ENCODE measurements around the gene KCNH1. TPM values are rescaled to one million over a fixed set of nuclear protein-coding genes. Genes with fewer than 3 reads are reported as not detected.

Gene KCNH1
- total and polyA plus RNA-seq, 2 experiments from 2014 or later, result 0.71 to 1.8 TPM

- Histone ChIP-seq H3K9ac (no peak overlapping the region), H3K4me3 (no peak overlapping the region), H3K4me2 (ENCODE audit: unreplicated experiment) (no peak overlapping the region), H3F3A (ENCODE audit: insufficient read depth) (no peaks in the 10 kb centered on the region), H2AFZ (no peak overlapping the region), H3K27me3 (replicated peaks; ENCODE audit: insufficient read depth) (no peaks in the 10 kb centered on the region), H3K9me2 (ENCODE audit: insufficient read depth) (no peaks in the 10 kb centered on the region), H3K36me3 (ENCODE audit: low read depth) (no peaks in the 10 kb centered on the region), H4K20me1 (ENCODE audit: insufficient read depth) (no peaks in the 10 kb centered on the region), H3K4me1 (ENCODE audit: insufficient read depth) (no peaks in the 10 kb centered on the region), H3K27ac (no peak overlapping the region), H3K9me3 (ENCODE audit: low read depth) (no peaks in the 10 kb centered on the region), H3K79me2 (ENCODE audit: insufficient read depth) (no peaks in the 10 kb centered on the region)
- no peak for DNase-seq
- in situ Hi-C loops (cut with MboI), result no loop called here
- WGBS, 2 experiments (ENCODE audit: low coverage in 1 of 2, low lambda C conversion rate in 2 of 2, missing lambda C conversion rate in 2 of 2), result 15 to 17% methylated on average over 4 of the region's 4 CpGs
- TF ChIP-seq EZH2phosphoT487 (IDR thresholded peaks at IDR 0.05; ENCODE audit: insufficient read depth, low read depth), result no peak
- TF ChIP-seq EZH2 (IDR thresholded peaks at IDR 0.05; ENCODE audit: insufficient read depth, poor library complexity, severe bottlenecking), result no peak
Measured at GRCh38 chr1:211145944-211146343, 12.0 kb upstream of the KCNH1 start.

- Histone ChIP-seq H3K4me3 (no peak overlapping the region), H3K4me1 (ENCODE audit: insufficient read depth) (no peaks in the 10 kb centered on the region), H4K20me1 (ENCODE audit: insufficient read depth) (no peaks in the 10 kb centered on the region), H3K27me3 (replicated peaks; ENCODE audit: insufficient read depth) (peaks cover 40% of the 10 kb centered on the region), H3K36me3 (ENCODE audit: low read depth) (no peaks in the 10 kb centered on the region), H3F3A (ENCODE audit: insufficient read depth) (no peaks in the 10 kb centered on the region), H3K79me2 (ENCODE audit: insufficient read depth) (no peaks in the 10 kb centered on the region), H3K9ac (no peak overlapping the region), H3K27ac (no peak overlapping the region), H2AFZ (no peak overlapping the region), H3K4me2 (ENCODE audit: unreplicated experiment) (no peak overlapping the region), H3K9me3 (ENCODE audit: low read depth) (no peaks in the 10 kb centered on the region), H3K9me2 (ENCODE audit: insufficient read depth) (no peaks in the 10 kb centered on the region)
- in situ Hi-C loops (cut with MboI), result loop anchor here (10.0 kb wide), 2 partner anchors 561 to 681 kb away; no protein-coding TSS in a partner anchor
- DNase-seq, result peak; percentile 72
- TF ChIP-seq EZH2 (IDR thresholded peaks at IDR 0.05; ENCODE audit: insufficient read depth, poor library complexity, severe bottlenecking), result no peak
- TF ChIP-seq EZH2phosphoT487 (IDR thresholded peaks at IDR 0.05; ENCODE audit: insufficient read depth, low read depth), result no peak
- 16% methylated on average over 5 of the region's 5 CpGs for WGBS, 2 experiments (ENCODE audit: low coverage in 1 of 2, low lambda C conversion rate in 2 of 2, missing lambda C conversion rate in 2 of 2)
Measured at GRCh38 chr1:211135342-211135950, 1.5 kb upstream of the KCNH1 start.

- H3K27ac ChIP-seq, result no peak overlapping the region
- peak overlapping the region; percentile 92 for H3K4me2 ChIP-seq (ENCODE audit: unreplicated experiment)
- H3K4me3 ChIP-seq, result peak overlapping the region; percentile 71
- peaks cover 51% of the 10 kb centered on the region for H3K27me3 ChIP-seq (replicated peaks; ENCODE audit: insufficient read depth)
- no peaks in the 10 kb centered on the region for H3K79me2 ChIP-seq (ENCODE audit: insufficient read depth)
- peak overlapping the region; percentile 31 for H3K9ac ChIP-seq
- H4K20me1 ChIP-seq (ENCODE audit: insufficient read depth), result no peaks in the 10 kb centered on the region
- TF ChIP-seq EZH2 (IDR thresholded peaks at IDR 0.05; ENCODE audit: insufficient read depth, poor library complexity, severe bottlenecking) (peak; percentile 2), EZH2phosphoT487 (IDR thresholded peaks at IDR 0.05; ENCODE audit: insufficient read depth, low read depth) (0 out of 2 replicates have a peak, but pooled peaks have one; percentile 12)
- in situ Hi-C loops (cut with MboI), result loop anchor here (10.0 kb wide), 2 partner anchors 559 to 679 kb away; no protein-coding TSS in a partner anchor
- WGBS, 2 experiments (ENCODE audit: low coverage in 1 of 2, low lambda C conversion rate in 2 of 2, missing lambda C conversion rate in 2 of 2), result 3 to 4% methylated on average over 26 to 31 of the region's 31 CpGs
- no peaks in the 10 kb centered on the region for H3K9me2 ChIP-seq (ENCODE audit: insufficient read depth)
- H3F3A ChIP-seq (ENCODE audit: insufficient read depth), result no peaks in the 10 kb centered on the region
- H2AFZ ChIP-seq, result peak overlapping the region; percentile 85
- no peaks in the 10 kb centered on the region for H3K9me3 ChIP-seq (ENCODE audit: low read depth)
- peak; percentile 49 for DNase-seq
- H3K36me3 ChIP-seq (ENCODE audit: low read depth), result no peaks in the 10 kb centered on the region
- H3K4me1 ChIP-seq (ENCODE audit: insufficient read depth), result no peaks in the 10 kb centered on the region
Measured at GRCh38 chr1:211133393-211133835, 534 bp downstream of the KCNH1 start.

GRCh38 chr1:211132721-211133392 lies 1.1 kb downstream of the KCNH1 start:
- Histone ChIP-seq H3F3A (ENCODE audit: insufficient read depth) (no peaks in the 10 kb centered on the region), H2AFZ (peak overlapping the region; percentile 85), H3K4me1 (ENCODE audit: insufficient read depth) (no peaks in the 10 kb centered on the region), H3K27ac (no peak overlapping the region), H3K4me2 (ENCODE audit: unreplicated experiment) (peak overlapping the region; percentile 92), H3K4me3 (peak overlapping the region; percentile 71), H3K9me2 (ENCODE audit: insufficient read depth) (no peaks in the 10 kb centered on the region), H4K20me1 (ENCODE audit: insufficient read depth) (no peaks in the 10 kb centered on the region), H3K9me3 (ENCODE audit: low read depth) (no peaks in the 10 kb centered on the region), H3K9ac (no peak overlapping the region; the same call in 1 of the 2 replicates), H3K27me3 (replicated peaks; ENCODE audit: insufficient read depth) (peaks cover 51% of the 10 kb centered on the region), H3K36me3 (ENCODE audit: low read depth) (no peaks in the 10 kb centered on the region), H3K79me2 (ENCODE audit: insufficient read depth) (no peaks in the 10 kb centered on the region)
- DNase-seq, result no peak
- TF ChIP-seq EZH2 (IDR thresholded peaks at IDR 0.05; ENCODE audit: insufficient read depth, poor library complexity, severe bottlenecking), result peak; percentile 72
- 0 out of 2 replicates have a peak, but pooled peaks have one; percentile 15 for TF ChIP-seq EZH2phosphoT487 (IDR thresholded peaks at IDR 0.05; ENCODE audit: insufficient read depth, low read depth)
- in situ Hi-C loops (cut with MboI), result loop anchor here (10.0 kb wide), 2 partner anchors 558 to 678 kb away; no protein-coding TSS in a partner anchor
- whole genome bisulfite sequencing, 2 experiments (ENCODE audit: low coverage in 1 of 2, low lambda C conversion rate in 2 of 2, missing lambda C conversion rate in 2 of 2), result 5 to 7% methylated on average over 20 of the region's 20 CpGs

Measured in GM23248 (cell line).